Subcutaneous abdominal adipose tissue (tissue), 5 donors: ENCODE measurements around the gene NPBWR2.

Source experiments
- H3K27ac ChIP-seq: one replicate; pipeline ENCODE4 v1.7.0; 2013; ENCODE audit warnings: low read depth, mild to moderate bottlenecking, inconsistent platforms, low read length, moderate library complexity
- H3K27me3 ChIP-seq, 5 donors: one replicate each; pipeline ENCODE4 v1.7.0; 2013; ENCODE audit warnings: low read length in 5 of 5, inconsistent platforms in 1 of 5; ENCODE audit not compliant: control insufficient read depth in 5 of 5, insufficient read depth in 4 of 5
- H3K36me3 ChIP-seq, 5 donors: one replicate each; pipeline ENCODE4 v1.7.0; 2013; ENCODE audit warnings: low read length in 5 of 5; ENCODE audit not compliant: control insufficient read depth in 5 of 5, insufficient read depth in 5 of 5
- H3K4me1 ChIP-seq, 5 donors: one replicate each; pipeline ENCODE4 v1.7.0; 2013; ENCODE audit warnings: low read length in 5 of 5, mild to moderate bottlenecking in 3 of 5, moderate library complexity in 1 of 5; ENCODE audit not compliant: control insufficient read depth in 5 of 5, insufficient read depth in 5 of 5
- H3K4me3 ChIP-seq, 5 donors: one replicate each; pipeline ENCODE4 v1.7.0; 2013; ENCODE audit warnings: low read length in 5 of 5, low read depth in 1 of 5
- H3K9ac ChIP-seq, 5 donors: one replicate each; pipeline ENCODE4 v1.7.0; 2013; ENCODE audit warnings: low read length in 5 of 5, mild to moderate bottlenecking in 4 of 5, moderate library complexity in 3 of 5
- H3K9me3 ChIP-seq, 5 donors: one replicate each; pipeline ENCODE4 v1.7.0; 2013; ENCODE audit warnings: low read length in 5 of 5; ENCODE audit not compliant: control insufficient read depth in 5 of 5
- donor health status: healthy.
- donor health status: healthy.
- donor health status: healthy.
- donor health status: healthy.
- donor health status: healthy.

NPBWR2 gene

GRCh38 chr20:64110411-64111068 is 3.2 kb upstream of the NPBWR2 start:
- H3K9me3 ChIP-seq: no peaks in the 10 kb centered on the region
- peaks cover 0 to 7% (median 0%) of the 10 kb centered on the region in 5 donors for H3K4me1 ChIP-seq
- H3K9ac ChIP-seq: no peak overlapping the region
- peaks cover 0 to 28% (median 19%) of the 10 kb centered on the region in 5 donors for H3K27me3 ChIP-seq
- H3K27ac ChIP-seq: no peak overlapping the region
- H3K4me3 ChIP-seq: no peak overlapping the region
- no peaks in the 10 kb centered on the region for H3K36me3 ChIP-seq

- no peak overlapping the region for H3K27ac ChIP-seq
These were observed 2.5 kb upstream of the NPBWR2 start for GRCh38 chr20:64109831-64110391.

GRCh38 chr20:64108731-64109681 is 1.6 kb upstream of the NPBWR2 start:
- no peaks in the 10 kb centered on the region for H3K36me3 ChIP-seq
- no peak overlapping the region for H3K27ac ChIP-seq
- peaks cover 0 to 7% (median 0%) of the 10 kb centered on the region in 5 donors for H3K4me1 ChIP-seq
- peaks cover 0 to 36% (median 29%) of the 10 kb centered on the region in 5 donors for H3K27me3 ChIP-seq
- H3K9me3 ChIP-seq: no peaks in the 10 kb centered on the region
- H3K4me3 ChIP-seq: no peak overlapping the region
- no peak overlapping the region for H3K9ac ChIP-seq

More at GRCh38 chr20:64109831-64110391, 2.5 kb upstream of the NPBWR2 start:
- H3K4me3 ChIP-seq: no peak overlapping the region
- no peaks in the 10 kb centered on the region for H3K36me3 ChIP-seq
- H3K4me1 ChIP-seq: peaks cover 0 to 7% (median 0%) of the 10 kb centered on the region in 5 donors
- no peak overlapping the region for H3K9ac ChIP-seq
- peaks cover 0 to 29% (median 22%) of the 10 kb centered on the region in 5 donors for H3K27me3 ChIP-seq
- no peaks in the 10 kb centered on the region for H3K9me3 ChIP-seq

GRCh38 chr20:64107736-64108457 is 532 bp upstream of the NPBWR2 start:
- Histone ChIP-seq H3K4me1 (peaks cover 0 to 7% (median 0%) of the 10 kb centered on the region in 5 donors), H3K27ac (no peak overlapping the region), H3K9me3 (no peaks in the 10 kb centered on the region), H3K36me3 (no peaks in the 10 kb centered on the region), H3K27me3 (peaks cover 0 to 46% (median 35%) of the 10 kb centered on the region in 5 donors), H3K4me3 (no peak overlapping the region), H3K9ac (no peak overlapping the region)

- H3K36me3 ChIP-seq: no peaks in the 10 kb centered on the region
- no peak overlapping the region for H3K27ac ChIP-seq
- peaks cover 0 to 18% (median 7%) of the 10 kb centered on the region in 5 donors for H3K4me1 ChIP-seq
- H3K27me3 ChIP-seq: peaks cover 4 to 54% (median 42%) of the 10 kb centered on the region in 5 donors
- H3K9me3 ChIP-seq: no peaks in the 10 kb centered on the region
- no peak overlapping the region for H3K4me3 ChIP-seq
- no peak overlapping the region for H3K9ac ChIP-seq
These were observed 867 bp downstream of the NPBWR2 start for GRCh38 chr20:64106435-64106961.

- no peak overlapping the region for H3K9ac ChIP-seq
- H3K9me3 ChIP-seq: no peaks in the 10 kb centered on the region
- peaks cover 5 to 59% (median 48%) of the 10 kb centered on the region in 5 donors for H3K27me3 ChIP-seq
- H3K27ac ChIP-seq: no peak overlapping the region
- peaks cover 0 to 18% (median 7%) of the 10 kb centered on the region in 5 donors for H3K4me1 ChIP-seq
- H3K4me3 ChIP-seq: no peak overlapping the region
- H3K36me3 ChIP-seq: no peaks in the 10 kb centered on the region
These were observed 1.4 kb downstream of the NPBWR2 start for GRCh38 chr20:64105846-64106434.

- H3K9me3 ChIP-seq: no peaks in the 10 kb centered on the region
- peaks cover 0 to 18% (median 7%) of the 10 kb centered on the region in 5 donors for H3K4me1 ChIP-seq
- H3K4me3 ChIP-seq: no peak overlapping the region
- H3K36me3 ChIP-seq: no peaks in the 10 kb centered on the region
- peaks cover 5 to 61% (median 50%) of the 10 kb centered on the region in 5 donors for H3K27me3 ChIP-seq
- no peak overlapping the region for H3K27ac ChIP-seq
- no peak overlapping the region for H3K9ac ChIP-seq
These were observed 2.5 kb downstream of the NPBWR2 start for GRCh38 chr20:64104667-64105451.

GRCh38 chr20:64103871-64104666 is 3.3 kb downstream of the NPBWR2 start:
- Histone ChIP-seq H3K27me3 (peaks cover 5 to 57% (median 50%) of the 10 kb centered on the region in 5 donors), H3K36me3 (peaks cover 0 to 2% (median 0%) of the 10 kb centered on the region in 5 donors), H3K4me1 (peaks cover 0 to 18% (median 7%) of the 10 kb centered on the region in 5 donors), H3K27ac (no peak overlapping the region), H3K4me3 (no peak overlapping the region), H3K9me3 (no peaks in the 10 kb centered on the region), H3K9ac (no peak overlapping the region)
